ENCODE data around the gene TMCO4. TPM values are rescaled to one million over a fixed set of nuclear protein-coding genes. Genes with fewer than 3 reads are reported as not detected.

The TMCO4 gene
- total and polyA plus RNA-seq, 12 donors: 6.1 to 12.2 (median 8.0) TPM

GRCh38 chr1:19684677-19685076 is 115.0 kb downstream of the TMCO4 start:
- Histone ChIP-seq H3K27me3 (no peaks in the 10 kb centered on the region), H3K9me3 (peaks cover 0 to 7% (median 0%) of the 10 kb centered on the region in 11 donors), H3K4me1 (peaks cover 0 to 12% (median 8%) of the 10 kb centered on the region in 9 donors), H3K36me3 (peaks cover 0 to 18% (median 0%) of the 10 kb centered on the region in 9 donors), H3K4me3 (no peak overlapping the region), H3K27ac (no peak overlapping the region)
- DNase-seq (no peak), ATAC-seq (no peak)
- no peak for TF ChIP-seq CTCF (IDR thresholded peaks at IDR 0.05)
- WGBS, 2 donors: 90 to 97% methylated on average over 2 of the region's 2 CpGs
- intact Hi-C loops (cut with DNase I): no loop called here

GRCh38 chr1:19683351-19683750 is 116.4 kb downstream of the TMCO4 start:
- no peak for TF ChIP-seq CTCF (IDR thresholded peaks at IDR 0.05)
- Histone ChIP-seq H3K27me3 (no peaks in the 10 kb centered on the region), H3K4me1 (no peaks in the 10 kb centered on the region), H3K36me3 (peaks cover 0 to 15% (median 0%) of the 10 kb centered on the region in 9 donors), H3K4me3 (no peak overlapping the region), H3K9me3 (peaks cover 0 to 7% (median 0%) of the 10 kb centered on the region in 11 donors), H3K27ac (no peak overlapping the region)
- intact Hi-C loops (cut with DNase I): no loop called here
- WGBS, 2 donors: 89 to 90% methylated on average over 8 of the region's 8 CpGs
- ATAC-seq (no peak), DNase-seq (no peak)

GRCh38 chr1:19682901-19683300 is 116.8 kb downstream of the TMCO4 start:
- intact Hi-C loops (cut with DNase I): no loop called here
- no peak for ATAC-seq
- Histone ChIP-seq H3K9me3 (peaks cover 0 to 7% (median 0%) of the 10 kb centered on the region in 11 donors), H3K4me1 (no peaks in the 10 kb centered on the region), H3K4me3 (no peak overlapping the region), H3K27me3 (no peaks in the 10 kb centered on the region), H3K36me3 (peaks cover 0 to 13% (median 0%) of the 10 kb centered on the region in 9 donors), H3K27ac (no peak overlapping the region)
- DNase-seq: no peak
- no peak for TF ChIP-seq CTCF (IDR thresholded peaks at IDR 0.05)
- 71 to 75% methylated on average over 7 of the region's 7 CpGs for WGBS, 2 donors

- no peak overlapping the region for H3K27ac ChIP-seq
- H3K9me3 ChIP-seq: peaks cover 0 to 1% (median 0%) of the 10 kb centered on the region in 11 donors
- H3K36me3 ChIP-seq: peaks cover 0 to 8% (median 0%) of the 10 kb centered on the region in 9 donors
- 87 to 88% methylated on average over 3 of the region's 3 CpGs for WGBS, 2 donors
- H3K4me3 ChIP-seq: no peak overlapping the region
- H3K27me3 ChIP-seq: no peaks in the 10 kb centered on the region
- intact Hi-C loops (cut with DNase I): no loop called here
- peak in 2 of 8 donors; percentile 12 to 50 for ATAC-seq
- no peaks in the 10 kb centered on the region for H3K4me1 ChIP-seq
- no peak for DNase-seq
- no peak for TF ChIP-seq CTCF (IDR thresholded peaks at IDR 0.05)
These were observed 117.5 kb downstream of the TMCO4 start for GRCh38 chr1:19682257-19682656.
